BE2C (cell line): Measurements from ENCODE around the gene ZCCHC14.

Experiments
- DNase-seq: peaks from one replicate; pipeline ENCODE4 v3.0.0-alpha.2; 2020
- H3K27me3 ChIP-seq: fragments of 250-450 bp; sonication (Bioruptor Pico); 2 replicates; pipeline ENCODE4 v1.5.1; 2020; ENCODE audit warnings: mild to moderate bottlenecking
- H3K36me3 ChIP-seq: fragments of 250-450 bp; sonication (Bioruptor Pico); 2 replicates; pipeline ENCODE4 v1.5.1; 2020; ENCODE audit warnings: mild to moderate bottlenecking
- H3K4me1 ChIP-seq: fragments of 250-450 bp; sonication (Bioruptor Pico); 2 replicates; pipeline ENCODE4 v1.5.1; 2020
- H3K4me3 ChIP-seq: 2 replicates; pipeline ENCODE4 v1.5.1; 2011; ENCODE audit warnings: low read depth, low read length
- H3K9me3 ChIP-seq: fragments of 250-450 bp; sonication (Bioruptor Pico); 2 replicates; pipeline ENCODE4 v1.5.1; 2020
- TF ChIP-seq, protein P1 (sequence below): IDR thresholded peaks from 2 replicates; pipeline ENCODE4 v1.5.1; 2012; ENCODE audit warnings: mild to moderate bottlenecking, low read depth, low read length

ZCCHC14 gene

DNA sequence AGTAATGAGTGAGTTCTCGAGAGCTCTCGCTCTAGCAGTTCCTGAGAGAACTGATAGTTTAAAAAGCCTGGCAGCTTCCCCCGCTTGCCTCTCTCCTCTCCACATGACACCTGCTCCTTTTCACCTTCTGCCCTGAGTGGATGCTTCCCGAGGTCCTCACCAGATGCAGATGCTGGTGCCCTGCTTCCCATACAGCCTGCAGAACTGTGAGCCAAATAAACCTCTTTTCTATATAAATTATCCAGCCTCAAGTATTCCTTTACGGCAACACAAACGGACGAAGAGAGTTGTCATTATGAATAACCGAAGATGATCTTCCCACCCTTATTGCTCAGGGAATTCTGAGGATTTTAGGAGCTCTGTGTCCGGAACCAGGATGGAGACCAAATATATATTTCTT lies 41.9 kb upstream of the ZCCHC14 start:
- no peaks in the 10 kb centered on the region; the same call in 1 of the 2 replicates for H3K9me3 ChIP-seq
- H3K4me3 ChIP-seq, result no peak overlapping the region
- no peaks in the 10 kb centered on the region for H3K36me3 ChIP-seq
- DNase-seq, result no peak
- TF ChIP-seq, protein P1, sequence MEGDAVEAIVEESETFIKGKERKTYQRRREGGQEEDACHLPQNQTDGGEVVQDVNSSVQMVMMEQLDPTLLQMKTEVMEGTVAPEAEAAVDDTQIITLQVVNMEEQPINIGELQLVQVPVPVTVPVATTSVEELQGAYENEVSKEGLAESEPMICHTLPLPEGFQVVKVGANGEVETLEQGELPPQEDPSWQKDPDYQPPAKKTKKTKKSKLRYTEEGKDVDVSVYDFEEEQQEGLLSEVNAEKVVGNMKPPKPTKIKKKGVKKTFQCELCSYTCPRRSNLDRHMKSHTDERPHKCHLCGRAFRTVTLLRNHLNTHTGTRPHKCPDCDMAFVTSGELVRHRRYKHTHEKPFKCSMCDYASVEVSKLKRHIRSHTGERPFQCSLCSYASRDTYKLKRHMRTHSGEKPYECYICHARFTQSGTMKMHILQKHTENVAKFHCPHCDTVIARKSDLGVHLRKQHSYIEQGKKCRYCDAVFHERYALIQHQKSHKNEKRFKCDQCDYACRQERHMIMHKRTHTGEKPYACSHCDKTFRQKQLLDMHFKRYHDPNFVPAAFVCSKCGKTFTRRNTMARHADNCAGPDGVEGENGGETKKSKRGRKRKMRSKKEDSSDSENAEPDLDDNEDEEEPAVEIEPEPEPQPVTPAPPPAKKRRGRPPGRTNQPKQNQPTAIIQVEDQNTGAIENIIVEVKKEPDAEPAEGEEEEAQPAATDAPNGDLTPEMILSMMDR, result no peak
- no peaks in the 10 kb centered on the region for H3K4me1 ChIP-seq
- H3K27me3 ChIP-seq, result no peaks in the 10 kb centered on the region

DNA sequence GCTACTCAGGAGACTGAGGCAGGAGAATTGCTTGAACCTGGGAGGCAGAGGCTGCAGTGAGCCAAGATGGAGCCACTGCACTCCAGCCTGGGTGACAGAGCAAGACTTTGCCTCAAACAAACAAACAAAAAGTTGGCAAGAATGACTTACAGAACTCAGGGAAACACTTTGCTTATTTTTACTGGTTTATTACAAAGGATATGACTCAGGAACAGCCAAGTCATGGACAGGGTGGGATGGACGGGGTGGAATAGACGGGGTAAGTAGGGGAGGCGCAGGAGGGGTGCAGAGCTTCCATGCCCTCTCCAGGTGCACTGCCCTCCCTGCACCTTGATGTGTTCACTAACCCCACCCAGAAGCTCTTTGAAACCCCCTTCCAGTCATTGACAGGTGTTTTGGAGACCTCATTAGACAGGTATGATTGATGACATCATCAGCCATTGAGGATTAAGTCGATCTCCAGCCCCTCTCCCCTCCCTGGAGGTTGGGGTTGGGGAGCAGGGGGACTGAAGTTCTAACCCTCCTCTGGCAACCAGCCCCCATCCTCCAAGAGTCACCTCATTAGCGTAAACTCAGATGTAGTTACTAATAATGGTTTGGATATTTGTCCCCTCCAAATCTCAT lies 41.3 kb upstream of the ZCCHC14 start:
- Histone ChIP-seq H3K9me3 (peaks cover 4% of the 10 kb centered on the region; the same call in 1 of the 2 replicates), H3K27me3 (no peaks in the 10 kb centered on the region), H3K4me1 (no peaks in the 10 kb centered on the region), H3K4me3 (no peak overlapping the region), H3K36me3 (no peaks in the 10 kb centered on the region)
- no peak for DNase-seq
- TF ChIP-seq, protein P1, result no peak

DNA sequence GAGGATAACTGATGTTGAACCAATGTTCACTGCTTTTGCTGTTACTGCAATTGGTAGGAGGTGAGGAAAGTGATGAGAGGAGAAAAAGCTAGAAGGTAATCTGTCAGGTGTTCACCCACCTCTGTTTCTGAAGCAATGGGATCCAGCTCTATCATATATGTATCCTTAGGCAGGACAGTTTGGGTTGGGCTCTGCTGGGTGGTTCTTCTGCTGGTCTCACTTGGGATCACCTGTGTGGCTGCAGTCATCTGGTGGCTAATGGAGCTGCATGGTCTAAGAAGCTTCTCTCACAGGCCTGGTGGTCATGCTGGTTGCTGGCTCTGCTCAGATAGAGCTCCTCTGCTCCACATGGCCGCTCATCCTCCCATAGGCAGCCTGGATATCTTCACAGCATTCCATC lies 40.2 kb upstream of the ZCCHC14 start:
- TF ChIP-seq, protein P1, result no peak
- Histone ChIP-seq H3K9me3 (peaks cover 4% of the 10 kb centered on the region; the same call in 1 of the 2 replicates), H3K4me3 (no peak overlapping the region), H3K27me3 (no peaks in the 10 kb centered on the region), H3K4me1 (no peaks in the 10 kb centered on the region), H3K36me3 (no peaks in the 10 kb centered on the region)
- DNase-seq, result no peak

DNA sequence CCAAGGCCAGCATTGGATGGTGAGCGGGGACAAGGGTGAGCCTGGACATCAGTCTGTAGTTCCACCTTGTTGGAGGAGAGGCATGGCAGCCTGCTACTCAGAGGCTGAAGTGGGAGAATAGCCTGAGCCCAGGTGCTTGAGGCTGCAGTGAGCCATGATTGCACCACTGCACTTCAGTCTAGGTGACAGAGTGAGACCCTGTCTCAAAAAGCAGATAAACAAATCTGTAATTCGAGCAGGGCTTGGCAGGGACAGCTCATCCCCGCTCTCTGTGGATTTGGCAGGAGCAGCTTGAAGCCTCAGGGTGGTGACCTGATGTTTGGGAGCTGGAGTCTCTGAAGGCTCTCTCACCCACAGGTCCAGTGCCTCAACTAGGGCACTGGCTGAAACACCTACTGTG lies 38.6 kb upstream of the ZCCHC14 start:
- Histone ChIP-seq H3K9me3 (peaks cover 4% of the 10 kb centered on the region; the same call in 1 of the 2 replicates), H3K36me3 (no peaks in the 10 kb centered on the region), H3K4me1 (no peaks in the 10 kb centered on the region), H3K27me3 (no peaks in the 10 kb centered on the region), H3K4me3 (no peak overlapping the region)
- TF ChIP-seq, protein P1, result no peak
- no peak for DNase-seq

DNA sequence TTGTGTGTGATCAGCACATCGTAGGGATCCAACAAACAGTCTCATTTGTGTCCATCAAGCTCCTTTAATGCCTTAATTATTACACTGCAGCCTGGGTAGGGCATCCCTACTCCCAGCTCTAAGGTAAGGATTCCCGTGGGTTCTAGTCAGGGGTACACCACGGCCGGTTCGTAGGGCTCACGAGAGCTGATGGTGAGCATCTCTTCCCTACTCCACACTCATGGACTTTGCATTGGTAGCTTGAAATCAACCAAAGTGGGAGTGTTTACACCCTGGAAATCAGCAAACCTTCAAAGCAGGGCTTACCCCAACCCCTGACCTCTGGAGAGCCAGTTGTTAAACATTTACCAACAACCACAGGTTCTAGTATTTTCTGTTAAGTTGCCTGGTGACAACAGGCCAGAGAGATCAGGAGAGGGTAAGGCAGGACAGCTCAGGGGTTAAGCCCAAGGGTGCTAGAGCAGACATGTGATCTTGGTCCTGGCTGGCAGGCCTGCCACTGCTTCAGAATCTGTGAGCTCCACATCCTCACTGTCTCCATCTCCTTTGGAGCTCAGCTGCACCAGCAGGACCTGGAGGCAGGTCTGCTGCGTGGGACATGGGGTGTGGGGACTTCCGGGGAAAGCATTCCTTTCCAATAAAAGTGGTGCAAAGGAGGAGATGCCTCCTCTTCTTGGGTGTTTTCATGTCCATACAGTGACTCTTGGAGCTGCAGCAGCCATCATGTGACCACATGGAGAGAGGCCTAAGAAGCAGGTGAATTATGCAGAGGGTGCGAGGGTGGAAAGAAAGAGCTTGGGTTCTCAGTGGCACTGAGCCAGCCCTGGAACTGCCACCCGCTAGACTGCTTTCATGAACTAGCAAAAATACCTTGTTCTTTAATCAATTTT lies 36.1 kb upstream of the ZCCHC14 start:
- Histone ChIP-seq H3K9me3 (peaks cover 4% of the 10 kb centered on the region; the same call in 1 of the 2 replicates), H3K4me1 (no peaks in the 10 kb centered on the region), H3K4me3 (no peak overlapping the region), H3K27me3 (no peaks in the 10 kb centered on the region), H3K36me3 (no peaks in the 10 kb centered on the region)
- TF ChIP-seq, protein P1, result no peak
- no peak for DNase-seq
